NCI-H226 (cell line): ENCODE measurements around the gene JOSD1.
A peak's percentile ranks its signal among the peaks of the same experiment; 100 is the strongest.
"Not testable (repeated sequence)": the region's sequence is repeated elsewhere in the genome, so short reads cannot be mapped to it uniquely, and the experiment has no call there.

Source experiments
- DNase-seq: peaks from one replicate; pipeline ENCODE4 v3.0.0-alpha.2; 2015

The JOSD1 gene

DNA sequence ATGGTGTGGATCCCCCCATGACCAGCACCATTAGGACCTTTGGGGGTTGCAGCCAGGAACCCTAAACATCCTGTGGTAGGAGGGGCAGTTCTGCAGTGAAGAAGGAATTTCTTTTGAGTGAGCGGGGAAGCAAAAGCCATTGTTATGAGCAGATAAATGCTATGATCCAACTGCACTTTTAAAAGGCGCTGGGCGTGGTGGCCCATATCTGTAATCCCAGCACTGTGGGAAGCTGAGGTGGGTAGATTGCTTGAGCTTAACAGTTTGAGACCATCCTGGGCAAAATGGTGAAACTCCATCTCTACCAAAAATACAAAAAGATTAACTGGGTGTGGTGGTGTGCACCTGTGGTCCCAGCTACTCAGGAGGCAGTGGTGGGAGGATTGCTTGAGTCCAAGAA, 24.9 kb downstream of the JOSD1 start:
- no peak for DNase-seq

DNA sequence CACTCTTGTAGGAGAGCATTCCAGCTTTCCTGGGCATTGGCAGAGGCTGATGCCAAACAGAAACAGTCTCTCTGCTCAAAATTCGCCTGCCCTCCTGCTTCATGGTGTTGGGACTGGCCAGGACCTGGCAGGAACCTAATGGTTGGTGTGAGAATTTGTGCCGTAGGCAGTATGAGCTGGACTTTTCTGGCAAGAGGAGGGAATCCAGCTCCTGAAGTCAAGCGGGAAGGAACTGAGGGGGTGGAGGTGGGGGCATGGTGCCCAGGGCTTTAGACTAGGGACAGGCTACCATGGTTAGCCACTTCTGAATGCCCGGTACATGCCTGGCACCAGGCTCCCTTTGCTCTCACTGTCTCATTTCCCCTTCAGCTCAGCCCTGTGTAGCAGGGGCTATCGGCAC, 25.9 kb downstream of the JOSD1 start:
- DNase-seq: no peak

DNA sequence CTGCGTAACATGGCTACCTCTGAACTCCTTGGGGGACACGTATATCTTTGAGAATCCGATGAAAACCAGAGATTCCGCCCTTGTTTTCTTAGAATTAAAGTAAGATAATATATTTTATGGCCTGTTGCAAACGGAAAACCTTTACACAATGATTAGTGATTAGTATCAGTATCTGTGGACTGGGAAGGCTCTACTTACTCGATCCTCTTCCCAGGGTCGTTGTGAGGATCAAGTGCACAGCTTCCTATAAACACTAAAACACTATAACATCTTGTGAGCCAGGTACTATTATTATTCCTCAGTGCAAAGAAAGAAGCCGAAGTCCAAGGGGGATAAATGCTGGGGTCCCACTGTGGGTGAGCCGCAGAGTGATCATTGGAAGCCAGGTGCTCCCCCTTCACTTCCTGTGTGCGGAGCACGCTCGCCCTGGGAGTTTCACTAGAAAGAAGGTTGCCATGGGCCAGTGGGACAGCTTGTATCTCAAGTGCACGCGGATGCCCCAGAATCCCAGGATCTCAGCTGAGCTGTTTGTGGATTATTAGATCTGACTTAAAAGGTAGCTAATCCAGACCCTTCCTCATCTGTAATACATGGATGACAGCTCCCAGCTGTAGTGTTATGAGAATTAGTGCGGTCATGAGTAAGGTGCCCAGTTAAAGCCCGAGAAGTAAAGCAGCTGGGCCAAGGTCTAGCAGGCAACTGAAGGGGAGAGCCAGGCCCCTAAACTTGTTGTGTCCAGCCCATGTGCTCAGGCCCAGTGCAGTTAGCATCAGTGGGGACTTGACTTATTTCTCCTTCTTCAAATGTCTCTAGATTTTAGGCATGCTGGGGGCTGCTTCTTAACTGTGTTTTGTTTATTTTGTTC, 43.5 kb downstream of the JOSD1 start:
- DNase-seq: no peak

DNA sequence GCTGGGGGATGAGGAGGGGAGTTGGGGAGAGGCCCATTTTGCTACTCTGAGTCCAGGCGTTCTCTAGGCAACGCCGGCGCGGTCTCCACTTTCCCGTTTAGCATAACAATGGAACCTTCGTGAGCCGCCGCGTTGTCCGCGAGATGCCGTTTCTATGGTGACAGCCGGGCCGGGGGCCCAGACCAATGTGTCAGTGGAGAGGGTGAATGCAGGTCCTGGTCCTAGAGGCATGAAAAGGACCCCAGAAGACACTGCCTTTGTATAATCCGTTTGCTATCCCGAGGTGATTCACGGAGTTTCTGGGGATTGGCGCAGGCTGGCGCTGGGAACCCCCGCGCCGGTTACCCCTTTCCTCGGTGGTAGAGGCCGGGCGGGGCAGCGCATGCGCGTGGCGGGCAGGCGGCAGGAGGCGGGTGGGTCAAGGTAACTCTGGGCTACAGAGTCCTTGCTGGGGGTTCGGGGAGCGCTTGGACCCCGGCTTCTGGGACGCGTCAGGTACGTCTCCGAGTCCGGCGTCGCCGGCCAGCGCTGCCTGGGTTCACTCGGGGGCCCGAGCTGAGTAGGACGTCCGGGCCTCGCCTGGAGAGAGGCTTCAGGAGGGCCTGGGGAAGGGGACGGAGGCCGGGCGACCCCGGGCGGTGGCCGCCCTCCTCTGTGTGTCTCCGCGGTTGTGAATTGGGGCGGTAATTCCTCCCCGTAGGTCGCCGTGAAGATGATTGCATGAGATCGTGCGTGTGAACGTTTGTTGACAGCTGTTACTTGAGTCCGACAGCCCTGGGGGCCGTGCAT, 44.3 kb downstream of the JOSD1 start, which contains the start of the genes CBY1 and FAM227A:
Gene CBY1 (plus strand): TSS at position 383 of the 789 bp plus-strand sequence. CDS start 11,417 bp downstream, outside the sequence.
Gene FAM227A (minus strand): TSS at position 137 of the 789 bp plus-strand sequence. CDS start 6,224 bp downstream, outside the sequence.
- peak; percentile 57 for DNase-seq

DNA sequence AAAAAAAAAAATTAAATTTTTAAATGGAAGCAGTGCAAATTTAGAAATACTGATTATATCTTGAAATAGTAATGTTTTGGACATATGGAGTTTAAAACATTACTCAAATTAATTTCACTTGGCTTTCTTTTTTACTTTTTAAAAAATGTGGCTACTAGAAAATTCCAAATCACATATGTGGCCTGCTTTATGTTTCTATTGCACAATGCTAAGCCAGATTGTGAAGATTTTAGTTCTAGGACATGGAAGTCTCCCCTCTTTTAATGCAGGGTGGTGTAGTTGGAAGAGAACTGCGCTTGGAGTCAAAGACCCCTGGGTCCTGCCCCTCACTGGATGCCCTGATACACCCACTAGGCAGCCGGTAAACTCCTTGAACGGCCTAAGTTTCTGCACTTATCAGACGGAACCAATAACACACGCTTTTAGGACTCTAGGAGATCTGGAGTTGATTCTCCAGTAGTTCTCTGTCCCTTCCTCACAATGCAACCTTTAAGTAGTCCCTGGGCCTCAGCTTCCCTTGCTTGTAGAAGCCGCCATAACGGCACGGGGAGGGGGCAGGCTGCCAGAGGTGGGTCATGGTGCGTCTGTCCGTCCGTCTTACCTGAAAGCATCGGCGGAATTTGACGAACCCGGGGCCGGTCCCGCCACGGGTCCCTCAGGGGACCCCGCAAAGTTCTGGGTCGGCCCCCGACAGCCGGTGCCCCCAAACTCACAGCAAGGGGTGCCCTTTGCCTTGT, 45.1 kb downstream of the JOSD1 start:
- no peak for DNase-seq

DNA sequence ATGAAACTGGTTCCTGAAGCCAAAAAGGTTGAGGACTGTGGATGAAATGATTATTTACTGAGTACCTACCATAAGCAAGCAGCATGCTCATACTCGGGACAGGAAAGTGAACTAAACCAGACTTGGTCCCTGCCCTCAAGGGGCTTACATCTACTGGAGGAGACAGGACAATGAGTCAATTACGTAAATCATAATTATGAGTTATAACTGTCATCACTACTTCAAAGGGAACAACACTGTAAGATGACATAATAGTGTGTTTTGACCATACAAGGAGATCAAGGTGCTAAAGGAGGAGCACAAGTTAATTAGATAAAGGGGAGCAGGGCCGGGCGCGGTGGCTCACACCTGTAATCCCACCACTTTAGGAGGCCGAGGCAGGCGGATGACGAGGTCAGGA, 47.0 kb downstream of the JOSD1 start:
- no peak for DNase-seq

DNA sequence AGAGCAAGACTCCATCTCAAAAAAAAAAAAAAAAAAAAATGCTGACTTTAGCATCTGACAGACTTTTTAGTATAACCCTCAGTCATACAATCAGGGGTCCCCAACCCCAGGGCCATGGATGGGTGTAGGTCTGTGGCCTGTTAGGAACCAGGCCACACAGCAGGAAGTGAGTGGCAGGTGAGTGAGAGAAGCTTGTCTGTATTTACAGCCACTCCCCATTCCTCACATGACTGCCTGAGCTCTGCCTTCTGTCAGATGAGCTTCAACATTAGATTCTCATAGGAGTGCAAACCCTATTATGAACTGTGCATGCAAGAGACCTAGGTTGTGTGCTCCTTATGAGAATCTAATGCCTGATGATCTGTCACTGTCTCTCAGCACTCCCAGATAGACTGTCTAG, 47.9 kb downstream of the JOSD1 start:
- DNase-seq: no peak

DNA sequence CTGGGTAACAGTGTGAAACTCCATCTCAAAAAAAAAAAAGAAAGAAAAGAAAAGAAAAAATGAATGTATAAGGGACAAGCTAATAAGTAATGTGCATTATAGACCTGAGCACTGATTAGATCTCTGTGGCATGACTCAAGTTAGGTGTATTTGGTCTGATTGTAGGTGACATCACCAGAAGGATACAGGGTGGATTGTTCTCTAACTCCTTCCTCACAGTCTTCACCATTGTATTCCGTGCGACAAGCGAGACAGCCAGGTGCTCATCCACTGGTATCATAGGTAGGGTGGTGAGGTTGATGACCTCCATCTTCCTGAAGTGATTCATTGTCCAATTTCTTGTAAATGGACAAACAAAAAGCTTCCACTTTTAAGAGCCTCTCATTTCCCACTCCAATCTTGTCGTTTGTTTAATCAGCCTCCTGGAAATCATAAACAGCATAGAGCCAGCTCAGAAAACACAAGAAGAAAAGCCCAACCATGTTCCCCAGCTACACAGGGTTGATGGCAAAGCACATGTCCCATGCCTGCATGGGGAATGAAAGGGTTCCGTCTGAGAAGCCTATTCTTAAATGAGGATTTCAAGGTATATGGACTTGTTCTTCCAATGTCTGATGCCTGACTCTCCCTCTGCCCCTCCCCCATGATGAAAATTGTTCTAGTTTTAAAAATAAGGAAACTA, 50.8 kb downstream of the JOSD1 start:
- DNase-seq: no peak

DNA sequence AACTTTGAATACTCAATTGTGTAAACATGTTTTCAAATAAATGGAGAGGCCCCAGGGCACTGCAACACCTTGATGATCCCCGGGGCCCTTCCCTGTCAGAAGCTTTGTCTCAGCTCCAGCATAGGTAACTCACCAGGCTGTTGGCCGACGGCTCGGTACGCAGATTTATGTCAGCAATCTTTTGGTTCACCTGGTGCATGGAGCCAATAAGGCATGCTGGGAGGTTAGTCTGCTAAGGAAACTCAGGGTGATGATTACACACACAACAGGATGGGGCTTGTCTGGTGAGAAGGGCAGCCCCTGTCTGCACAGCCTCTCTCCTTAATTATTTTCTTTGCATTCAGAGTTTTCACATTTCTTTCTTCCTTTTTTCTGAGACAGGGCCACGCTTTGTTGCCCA, 55.3 kb downstream of the JOSD1 start:
- no peak for DNase-seq

DNA sequence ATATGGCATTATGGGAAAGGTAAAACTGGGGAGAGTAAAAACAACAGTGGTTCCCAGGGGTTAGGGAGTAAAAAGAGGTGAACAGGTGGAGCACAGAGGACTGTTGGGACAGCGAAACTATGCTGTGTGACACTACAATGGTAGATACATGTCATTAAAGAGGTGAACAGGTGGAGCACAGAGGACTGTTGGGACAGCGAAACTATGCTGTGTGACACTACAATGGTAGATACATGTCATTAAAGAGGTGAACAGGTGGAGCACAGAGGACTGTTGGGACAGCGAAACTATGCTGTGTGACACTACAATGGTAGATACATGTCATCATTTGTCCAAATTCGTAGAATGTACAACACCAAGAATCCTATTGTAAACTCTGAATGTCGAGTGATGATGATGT, 56.5 kb downstream of the JOSD1 start:
- DNase-seq: not testable (repeated sequence)

DNA sequence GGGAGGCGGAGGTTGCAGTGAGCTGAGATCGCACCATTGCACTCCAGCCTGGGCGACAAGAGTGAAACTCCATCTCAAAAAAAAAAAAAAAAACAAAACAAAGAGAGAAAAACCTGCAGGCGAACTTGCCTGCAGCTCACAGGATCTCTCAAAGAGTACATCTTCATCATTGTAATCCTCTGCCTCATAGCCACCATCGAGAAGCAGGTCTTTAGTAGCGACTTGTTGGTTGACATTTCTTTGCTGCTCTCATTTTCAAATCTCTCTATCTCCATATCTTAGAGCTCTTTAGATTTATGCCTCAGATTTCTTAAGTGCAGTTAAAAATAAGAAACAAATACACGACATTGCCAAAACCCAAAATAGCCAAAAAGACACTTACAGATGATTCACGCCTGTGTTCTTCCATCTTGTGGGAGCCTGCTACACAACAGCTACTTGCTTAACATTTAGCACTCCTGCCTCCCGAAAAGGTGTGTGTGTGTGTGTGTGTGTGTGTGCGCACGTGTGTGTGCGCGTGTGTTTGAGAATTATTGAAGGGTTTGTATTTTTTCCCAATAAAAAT, 59.2 kb downstream of the JOSD1 start:
- no peak for DNase-seq

DNA sequence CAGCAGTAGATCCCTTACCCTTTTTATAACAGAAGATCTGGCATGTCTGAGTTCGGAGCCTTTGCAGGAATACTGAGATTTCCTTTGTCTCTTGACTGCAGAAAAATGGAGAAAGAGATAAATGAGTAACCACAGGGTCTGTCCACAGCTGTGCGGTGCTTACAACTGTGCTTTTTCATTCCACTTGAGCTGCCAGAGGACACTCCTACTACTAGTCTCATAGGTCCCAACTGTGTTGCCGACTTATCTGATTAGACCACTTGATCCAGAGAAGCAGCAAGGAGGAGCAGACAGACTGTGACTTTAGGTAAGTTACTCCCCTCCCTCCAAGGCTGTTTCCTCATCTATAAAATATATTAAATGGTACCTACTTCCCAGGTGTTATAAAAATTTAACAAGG, 62.0 kb downstream of the JOSD1 start:
- DNase-seq: no peak

DNA sequence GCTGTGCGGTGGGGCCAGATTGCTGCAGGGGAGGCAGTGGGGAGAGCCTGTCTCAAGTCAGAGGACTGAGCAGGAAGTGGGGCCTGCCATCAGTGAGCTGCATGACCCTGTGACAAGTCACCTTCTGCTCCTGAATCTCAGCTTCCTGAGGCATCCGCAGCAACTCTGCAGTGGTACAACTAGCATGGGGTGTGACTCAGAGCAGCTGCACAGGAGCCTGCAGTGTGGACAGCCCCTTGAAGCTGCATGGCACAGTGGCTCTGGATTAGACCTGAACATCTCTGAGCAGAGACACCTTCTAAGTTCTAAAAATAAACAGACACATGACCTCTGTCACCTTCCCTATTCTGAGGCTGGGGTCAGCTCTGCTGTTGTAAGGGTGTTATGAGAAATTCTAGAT, 62.5 kb downstream of the JOSD1 start:
- DNase-seq: no peak
